ENCODE results near the gene FNIP2. TPM values are rescaled to one million over a fixed set of nuclear protein-coding genes. Genes with fewer than 3 reads are reported as not detected.
"Not testable (repeated sequence)": the region's sequence is repeated elsewhere in the genome, so short reads cannot be mapped to it uniquely, and the experiment has no call there.

Gene FNIP2
- total RNA-seq, 1 donor from 2014 or later: 20.4 TPM

DNA sequence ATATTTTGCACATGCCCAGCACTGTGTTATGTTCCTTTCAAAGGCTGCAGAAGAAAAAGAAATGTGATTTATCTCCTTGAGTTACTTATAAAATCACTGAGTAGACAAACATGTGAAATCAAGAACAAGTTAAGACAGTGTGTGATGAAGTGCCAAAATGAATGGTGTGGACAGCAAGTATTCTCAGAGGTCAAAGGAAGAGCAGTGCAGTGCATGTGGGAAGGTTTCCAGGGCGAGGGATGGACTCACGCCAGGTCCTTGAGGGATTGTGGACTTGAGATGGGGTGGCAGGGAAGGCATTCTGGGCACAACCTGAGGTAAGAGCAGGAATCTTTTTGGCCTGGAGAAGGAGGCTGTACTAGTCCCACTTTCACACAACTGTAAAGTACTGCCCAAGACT lies 115.5 kb downstream of the FNIP2 start:
- intact Hi-C loops (cut with micrococcal nuclease): no loop called here
- DNase-seq (ENCODE audit: low spot score): no peak
- H3K9me3 Mint-ChIP-seq: peaks cover 5% of the 10 kb centered on the region
- no peaks in the 10 kb centered on the region for H3K27me3 Mint-ChIP-seq (ENCODE audit: insufficient read depth)
- H3K36me3 Mint-ChIP-seq (ENCODE audit: low read depth): peaks cover 17% of the 10 kb centered on the region
- no peak overlapping the region for H3K27ac Mint-ChIP-seq
- H3K4me1 Mint-ChIP-seq (ENCODE audit: low read depth): peaks cover 5% of the 10 kb centered on the region
- H3K4me3 Mint-ChIP-seq: no peak overlapping the region

DNA sequence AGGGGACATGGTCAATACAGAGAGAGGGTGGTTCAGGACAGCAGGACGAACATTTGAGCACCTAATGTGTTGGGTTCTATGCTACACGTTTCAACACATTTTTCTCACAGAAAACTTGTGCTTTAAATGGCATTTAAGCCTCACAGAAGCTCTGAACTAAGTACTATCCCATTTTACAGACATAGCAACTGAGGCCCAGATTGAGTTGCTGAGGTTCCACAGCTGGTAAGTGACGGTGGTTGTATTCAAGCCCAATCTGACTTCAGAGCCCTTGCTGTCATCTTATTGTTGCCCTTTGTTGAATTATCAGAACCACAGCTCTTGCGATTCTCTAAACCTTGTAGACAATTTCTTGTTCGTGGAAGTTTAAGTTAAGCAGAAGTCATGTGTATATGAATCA lies 116.7 kb downstream of the FNIP2 start:
- Mint-ChIP-seq H3K4me1 (ENCODE audit: low read depth) (peaks cover 5% of the 10 kb centered on the region), H3K4me3 (no peak overlapping the region), H3K9me3 (no peaks in the 10 kb centered on the region), H3K27me3 (ENCODE audit: insufficient read depth) (no peaks in the 10 kb centered on the region), H3K27ac (no peak overlapping the region), H3K36me3 (ENCODE audit: low read depth) (peaks cover 10% of the 10 kb centered on the region)
- intact Hi-C loops (cut with micrococcal nuclease): no loop called here
- no peak for DNase-seq (ENCODE audit: low spot score)

DNA sequence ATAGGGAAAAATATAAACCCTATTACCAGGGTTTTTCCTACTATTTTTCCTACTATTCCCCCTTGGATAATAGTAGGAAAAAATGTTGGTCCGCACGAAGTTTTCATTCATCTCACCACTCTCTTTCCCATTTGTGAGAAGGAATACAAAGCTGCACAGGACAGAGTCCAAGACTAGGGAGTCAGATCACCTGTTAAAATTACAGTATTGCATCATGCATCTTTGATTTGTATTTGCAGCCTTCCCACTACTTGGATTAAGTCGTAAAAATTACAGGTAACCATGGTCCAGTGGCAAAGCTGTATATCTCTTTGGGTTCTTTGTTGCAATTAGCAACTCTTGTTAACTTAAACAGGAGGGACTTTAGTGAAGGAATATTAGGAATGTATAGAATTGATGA lies 121.5 kb downstream of the FNIP2 start:
- peaks cover 6% of the 10 kb centered on the region for H3K36me3 Mint-ChIP-seq (ENCODE audit: low read depth)
- DNase-seq (ENCODE audit: low spot score): no peak
- no peaks in the 10 kb centered on the region for H3K27me3 Mint-ChIP-seq (ENCODE audit: insufficient read depth)
- H3K27ac Mint-ChIP-seq: no peak overlapping the region
- no peak overlapping the region for H3K4me3 Mint-ChIP-seq
- H3K4me1 Mint-ChIP-seq (ENCODE audit: low read depth): no peaks in the 10 kb centered on the region
- H3K9me3 Mint-ChIP-seq: no peaks in the 10 kb centered on the region
- intact Hi-C loops (cut with micrococcal nuclease): no loop called here

DNA sequence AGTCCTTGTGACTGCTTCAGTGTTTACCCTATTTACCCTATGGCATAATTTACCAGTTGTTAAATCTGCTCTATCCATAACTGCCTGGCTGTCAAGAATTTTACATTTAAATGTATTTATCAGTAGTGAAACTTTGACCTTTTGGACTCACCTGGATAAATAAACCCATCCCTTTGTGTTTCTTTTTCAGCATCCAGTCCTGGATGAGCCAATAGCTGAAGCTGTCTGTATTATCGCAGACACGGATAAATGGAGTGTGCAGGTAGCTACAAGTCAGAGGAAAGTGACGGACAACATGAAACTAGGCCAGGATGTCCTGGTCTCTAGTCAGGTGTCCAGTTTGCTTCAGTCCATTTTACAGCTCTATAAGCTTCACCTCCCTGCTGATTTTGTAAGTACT lies 122.4 kb downstream of the FNIP2 start:
- H3K27ac Mint-ChIP-seq: no peak overlapping the region
- peaks cover 14% of the 10 kb centered on the region for H3K36me3 Mint-ChIP-seq (ENCODE audit: low read depth)
- H3K4me3 Mint-ChIP-seq: no peak overlapping the region
- DNase-seq (ENCODE audit: low spot score): no peak
- no peaks in the 10 kb centered on the region for H3K27me3 Mint-ChIP-seq (ENCODE audit: insufficient read depth)
- no peaks in the 10 kb centered on the region for H3K9me3 Mint-ChIP-seq
- intact Hi-C loops (cut with micrococcal nuclease): no loop called here
- peaks cover 5% of the 10 kb centered on the region for H3K4me1 Mint-ChIP-seq (ENCODE audit: low read depth)

DNA sequence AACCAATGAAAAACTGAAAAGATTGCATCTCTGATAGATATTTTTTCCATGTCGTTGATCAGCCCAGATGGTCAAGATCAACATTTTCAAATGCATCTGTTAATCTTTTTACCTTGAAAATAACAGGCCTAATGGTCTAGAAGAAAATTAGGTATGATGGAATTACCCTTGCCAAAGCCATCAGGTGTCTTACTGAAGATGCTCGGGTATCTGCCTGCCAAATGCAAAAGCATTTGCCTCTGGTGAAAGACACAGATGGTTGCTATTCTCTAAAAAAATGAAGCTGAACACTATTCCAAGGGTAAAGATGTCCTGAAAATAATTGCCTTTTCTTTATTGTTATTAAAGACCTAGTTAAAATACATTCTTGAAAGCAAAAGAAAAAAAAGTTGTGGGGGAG lies 126.0 kb downstream of the FNIP2 start:
- Mint-ChIP-seq H3K27ac (no peak overlapping the region), H3K9me3 (peaks cover 12% of the 10 kb centered on the region), H3K27me3 (ENCODE audit: insufficient read depth) (no peaks in the 10 kb centered on the region), H3K4me1 (ENCODE audit: low read depth) (peaks cover 16% of the 10 kb centered on the region), H3K36me3 (ENCODE audit: low read depth) (peaks cover 39% of the 10 kb centered on the region), H3K4me3 (no peak overlapping the region)
- intact Hi-C loops (cut with micrococcal nuclease): no loop called here
- no peak for DNase-seq (ENCODE audit: low spot score)

DNA sequence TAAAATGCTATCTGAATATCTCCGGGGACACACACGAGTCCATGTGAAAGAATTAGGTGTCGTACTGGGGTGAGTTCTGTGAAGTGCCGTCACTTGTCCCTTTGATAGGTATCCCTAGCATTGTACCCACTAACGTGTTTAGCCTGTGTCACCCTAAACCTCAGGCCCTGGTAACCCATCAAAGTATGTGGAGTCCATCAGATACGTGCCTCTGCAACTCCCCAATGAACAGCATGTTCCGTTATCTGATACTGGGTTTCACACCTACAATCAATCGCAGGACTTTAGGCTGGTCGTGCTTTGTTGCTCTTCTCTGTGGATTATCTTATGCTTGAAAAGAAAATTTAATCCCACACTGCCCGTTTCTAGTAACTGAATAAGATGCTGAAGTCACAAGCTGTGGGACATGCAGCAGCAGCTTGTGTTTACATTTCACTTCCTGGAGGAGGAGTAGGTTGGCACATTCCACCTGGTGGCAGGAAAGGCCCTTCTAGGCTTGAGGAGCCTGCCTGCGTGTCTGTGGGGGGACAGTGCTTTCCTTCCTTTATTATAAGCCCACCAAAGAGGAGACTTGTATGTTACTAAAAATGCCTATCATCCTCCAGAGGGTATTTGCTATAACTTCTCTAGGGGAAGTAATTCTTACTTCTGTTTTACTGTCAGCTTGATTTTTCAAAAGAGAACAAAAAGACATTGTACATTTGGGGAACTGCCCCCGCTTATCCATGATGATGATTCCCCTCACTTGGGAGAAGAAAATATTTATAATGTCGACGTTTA lies 127.2 kb downstream of the FNIP2 start:
- Mint-ChIP-seq H3K27me3 (ENCODE audit: insufficient read depth) (no peaks in the 10 kb centered on the region), H3K36me3 (ENCODE audit: low read depth) (peaks cover 43% of the 10 kb centered on the region), H3K27ac (no peak overlapping the region), H3K4me3 (no peak overlapping the region), H3K4me1 (ENCODE audit: low read depth) (peaks cover 25% of the 10 kb centered on the region), H3K9me3 (peaks cover 16% of the 10 kb centered on the region)
- no peak for DNase-seq (ENCODE audit: low spot score)
- intact Hi-C loops (cut with micrococcal nuclease): no loop called here

DNA sequence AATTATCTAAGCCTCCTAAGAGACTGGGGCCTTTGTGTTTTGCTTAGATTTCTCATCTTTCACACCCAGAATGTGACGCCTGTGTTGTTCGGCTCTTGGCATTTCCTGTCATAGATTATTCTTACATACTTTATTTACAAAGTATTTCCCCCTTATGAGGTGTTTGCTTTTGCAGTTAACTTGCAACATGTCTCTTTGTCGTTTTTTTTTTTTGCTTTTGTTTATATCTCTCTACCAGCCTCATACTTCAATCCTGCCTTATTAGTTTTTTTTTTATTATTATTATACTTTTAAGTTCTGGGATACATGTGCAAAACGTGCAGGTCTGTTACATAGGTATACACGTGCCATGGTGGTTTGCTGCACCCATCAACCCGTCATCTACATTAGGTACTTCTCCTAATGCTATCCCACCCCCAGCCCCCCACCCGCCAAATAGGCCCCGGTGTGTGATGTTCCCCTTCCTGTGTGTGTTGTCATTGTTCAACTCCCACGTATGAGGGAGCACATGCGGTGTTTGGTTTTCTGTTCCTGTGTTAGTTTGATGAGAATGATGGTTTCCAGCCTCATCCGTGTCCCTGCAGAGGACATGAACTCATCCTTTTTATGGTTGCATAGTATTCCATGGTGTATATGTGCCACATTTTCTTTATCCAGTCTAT lies 127.9 kb downstream of the FNIP2 start:
- H3K4me3 Mint-ChIP-seq; DNase-seq (ENCODE audit: low spot score); intact Hi-C loops (cut with micrococcal nuclease); H3K27ac Mint-ChIP-seq; H3K27me3 Mint-ChIP-seq (ENCODE audit: insufficient read depth): not testable (repeated sequence)
- peaks cover 48% of the 10 kb centered on the region for H3K36me3 Mint-ChIP-seq (ENCODE audit: low read depth)
- H3K9me3 Mint-ChIP-seq: peaks cover 21% of the 10 kb centered on the region
- peaks cover 29% of the 10 kb centered on the region for H3K4me1 Mint-ChIP-seq (ENCODE audit: low read depth)

DNA sequence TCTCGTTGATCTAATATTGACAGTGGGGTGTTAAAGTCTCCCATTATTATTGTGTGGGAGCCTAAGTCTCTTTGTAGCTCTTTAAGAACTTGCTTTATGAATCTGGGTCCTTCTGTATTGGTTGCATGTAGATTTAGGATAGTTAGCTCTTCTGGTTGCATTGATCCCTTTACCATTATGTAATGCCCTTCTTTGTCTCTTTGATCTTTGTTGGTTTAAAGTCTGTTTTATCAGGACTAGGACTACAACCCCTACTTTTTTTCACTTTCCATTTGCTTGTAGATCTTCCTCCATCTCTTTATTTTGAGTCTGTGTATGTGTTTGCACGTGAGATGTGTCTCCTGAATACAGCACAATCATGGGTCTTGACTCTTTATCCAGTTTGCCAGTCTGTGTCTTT lies 131.6 kb downstream of the FNIP2 start:
- H3K4me3 Mint-ChIP-seq; H3K27ac Mint-ChIP-seq; DNase-seq (ENCODE audit: low spot score); H3K27me3 Mint-ChIP-seq (ENCODE audit: insufficient read depth); intact Hi-C loops (cut with micrococcal nuclease): not testable (repeated sequence)
- Mint-ChIP-seq H3K36me3 (ENCODE audit: low read depth) (peaks cover 57% of the 10 kb centered on the region), H3K4me1 (ENCODE audit: low read depth) (peaks cover 62% of the 10 kb centered on the region), H3K9me3 (peaks cover 21% of the 10 kb centered on the region)

DNA sequence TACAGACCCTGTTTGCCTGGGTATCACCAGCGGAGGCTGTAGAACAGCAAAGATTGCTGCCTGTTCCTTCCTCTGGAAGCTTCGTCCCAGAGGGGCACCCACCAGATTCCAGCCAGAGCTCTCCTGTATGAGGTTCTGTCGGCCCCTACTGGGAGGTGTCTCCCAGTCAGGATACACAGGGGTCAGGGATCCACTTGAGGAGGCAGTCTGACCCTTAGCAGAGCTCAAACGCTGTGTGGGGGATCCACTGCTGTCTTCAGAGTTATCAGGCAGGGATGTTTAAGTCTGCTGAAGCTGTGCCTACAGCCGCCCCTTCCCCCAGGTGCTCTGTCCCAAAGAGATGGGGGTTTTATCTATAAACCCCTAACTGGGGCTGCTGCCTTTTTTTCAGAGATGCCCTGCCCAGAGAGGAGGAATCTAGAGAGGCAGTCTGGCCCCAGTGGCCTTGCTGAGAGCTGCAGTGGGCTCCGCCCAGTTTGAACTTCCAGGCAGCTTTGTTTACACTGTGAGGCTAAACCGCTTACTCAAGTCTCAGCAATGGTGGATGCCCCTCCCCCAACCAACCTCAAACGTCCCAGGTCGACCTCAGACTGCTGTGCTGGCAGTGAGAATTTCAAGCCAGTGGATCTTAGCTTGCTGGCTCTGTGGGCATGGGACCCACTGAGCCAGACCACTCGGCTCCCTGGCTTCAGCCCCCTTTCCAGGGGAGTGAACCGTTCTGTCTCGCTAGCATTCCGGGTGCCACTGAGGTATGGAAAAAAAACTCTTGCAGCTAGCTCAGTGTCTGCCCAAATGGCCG lies 133.7 kb downstream of the FNIP2 start:
- Mint-ChIP-seq H3K4me1 (ENCODE audit: low read depth) (peaks cover 67% of the 10 kb centered on the region), H3K9me3 (peaks cover 21% of the 10 kb centered on the region), H3K27ac (peak overlapping the region; percentile 20), H3K36me3 (ENCODE audit: low read depth) (peaks cover 45% of the 10 kb centered on the region)
- DNase-seq (ENCODE audit: low spot score): peak; percentile 33
- H3K27me3 Mint-ChIP-seq (ENCODE audit: insufficient read depth); H3K4me3 Mint-ChIP-seq; intact Hi-C loops (cut with micrococcal nuclease): not testable (repeated sequence)

DNA sequence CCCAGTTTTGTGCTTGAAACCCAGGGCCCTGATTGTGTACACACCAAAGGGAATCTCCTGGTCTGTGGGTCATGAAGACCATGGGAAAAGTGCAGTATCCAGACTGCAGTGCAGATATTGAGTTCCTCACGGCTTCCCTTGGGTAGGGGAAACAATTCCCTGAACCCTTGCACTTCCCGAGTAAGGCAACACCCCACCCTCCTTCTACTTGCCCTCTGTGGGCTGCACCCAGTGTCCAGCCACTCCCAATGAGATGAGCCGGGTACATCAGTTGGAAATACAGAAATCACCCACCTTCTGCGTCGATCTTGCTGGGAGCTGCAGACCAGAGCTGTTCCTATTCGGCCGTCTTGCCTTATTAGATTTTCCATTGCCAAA lies 134.2 kb downstream of the FNIP2 start:
- no peak for DNase-seq (ENCODE audit: low spot score)
- H3K9me3 Mint-ChIP-seq: peaks cover 20% of the 10 kb centered on the region
- no peak overlapping the region for H3K4me3 Mint-ChIP-seq
- H3K27ac Mint-ChIP-seq: peak overlapping the region; percentile 25
- peaks cover 67% of the 10 kb centered on the region for H3K4me1 Mint-ChIP-seq (ENCODE audit: low read depth)
- H3K36me3 Mint-ChIP-seq (ENCODE audit: low read depth): peaks cover 39% of the 10 kb centered on the region
- H3K27me3 Mint-ChIP-seq (ENCODE audit: insufficient read depth): no peaks in the 10 kb centered on the region
- intact Hi-C loops (cut with micrococcal nuclease): no loop called here

DNA sequence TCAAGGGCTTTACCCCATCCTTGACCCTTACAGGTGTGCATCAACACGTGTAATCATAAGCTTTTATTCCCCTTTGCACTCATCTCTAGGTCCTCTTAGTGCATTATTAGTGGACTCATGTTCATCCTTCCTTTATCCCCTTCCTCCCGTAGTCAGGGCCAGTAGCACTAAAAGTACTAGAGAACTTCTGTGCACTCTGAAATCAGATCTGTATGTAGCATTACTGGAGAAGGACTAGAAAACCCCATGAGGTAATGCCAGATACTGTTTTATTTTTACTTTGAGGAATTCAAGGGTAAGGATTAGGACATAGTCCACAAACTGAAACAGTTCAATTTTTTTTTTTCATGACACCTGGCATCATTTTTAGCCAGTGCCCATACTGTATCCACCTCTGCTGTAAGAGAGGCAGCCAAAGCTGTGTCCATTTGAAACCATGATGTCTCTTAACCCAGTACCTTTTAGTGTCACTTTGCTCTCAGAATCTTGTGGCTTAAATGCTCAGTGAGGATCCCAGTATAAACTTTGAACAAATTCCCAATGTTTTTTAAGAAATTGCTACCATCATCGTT lies 134.7 kb downstream of the FNIP2 start:
- peak overlapping the region; percentile 25 for H3K27ac Mint-ChIP-seq
- H3K36me3 Mint-ChIP-seq (ENCODE audit: low read depth): peaks cover 34% of the 10 kb centered on the region
- peaks cover 63% of the 10 kb centered on the region for H3K4me1 Mint-ChIP-seq (ENCODE audit: low read depth)
- DNase-seq (ENCODE audit: low spot score): no peak
- intact Hi-C loops (cut with micrococcal nuclease): no loop called here
- no peak overlapping the region for H3K4me3 Mint-ChIP-seq
- peaks cover 16% of the 10 kb centered on the region for H3K9me3 Mint-ChIP-seq
- H3K27me3 Mint-ChIP-seq (ENCODE audit: insufficient read depth): no peaks in the 10 kb centered on the region

DNA sequence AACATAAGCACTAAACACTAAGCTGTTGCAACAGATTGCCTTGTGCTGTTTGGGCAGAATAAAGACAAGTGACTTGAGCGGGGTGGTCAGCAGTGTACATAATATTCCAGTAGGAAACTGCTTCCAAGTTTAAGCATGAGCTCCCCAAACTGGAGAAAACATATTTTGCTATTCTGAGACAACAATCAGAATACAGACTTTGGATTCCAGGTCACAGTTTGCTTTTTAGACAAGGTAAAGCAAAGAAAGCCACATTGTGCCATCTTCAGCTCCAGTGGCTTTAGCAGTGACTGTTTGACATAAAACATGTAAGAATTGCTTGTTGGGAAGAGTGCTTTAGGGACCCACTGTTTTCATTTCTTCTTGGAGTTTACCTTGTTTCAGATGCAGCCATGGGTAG lies 136.0 kb downstream of the FNIP2 start:
- no peak overlapping the region for H3K4me3 Mint-ChIP-seq
- peaks cover 24% of the 10 kb centered on the region for H3K36me3 Mint-ChIP-seq (ENCODE audit: low read depth)
- intact Hi-C loops (cut with micrococcal nuclease): no loop called here
- DNase-seq (ENCODE audit: low spot score): no peak
- peaks cover 56% of the 10 kb centered on the region for H3K4me1 Mint-ChIP-seq (ENCODE audit: low read depth)
- no peak overlapping the region for H3K27ac Mint-ChIP-seq
- H3K27me3 Mint-ChIP-seq (ENCODE audit: insufficient read depth): no peaks in the 10 kb centered on the region
- peaks cover 9% of the 10 kb centered on the region for H3K9me3 Mint-ChIP-seq

DNA sequence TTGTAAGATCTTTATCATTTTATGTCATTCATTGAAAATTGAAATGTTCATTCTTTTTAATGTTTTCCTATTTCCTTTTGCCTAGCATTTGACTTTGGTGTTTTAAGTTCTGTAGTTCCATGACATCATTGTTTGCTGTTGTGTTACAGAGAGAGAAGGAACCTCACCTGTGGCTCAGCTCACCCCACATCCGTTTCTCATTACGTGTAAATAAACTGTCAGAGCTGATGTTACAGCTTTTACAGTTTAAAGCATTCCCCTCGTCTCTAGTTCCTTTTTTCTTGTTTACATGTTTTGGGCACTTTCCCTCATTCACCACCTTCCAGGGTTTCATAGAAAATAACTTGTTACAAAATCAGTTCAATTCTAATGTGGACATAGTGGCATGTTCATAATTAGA lies 137.2 kb downstream of the FNIP2 start:
- H3K4me1 Mint-ChIP-seq (ENCODE audit: low read depth): peaks cover 47% of the 10 kb centered on the region
- H3K36me3 Mint-ChIP-seq (ENCODE audit: low read depth): peaks cover 16% of the 10 kb centered on the region
- H3K4me3 Mint-ChIP-seq: peak overlapping the region; percentile 23
- peak; percentile 22 for DNase-seq (ENCODE audit: low spot score)
- peak overlapping the region; percentile 70 for H3K27ac Mint-ChIP-seq
- H3K9me3 Mint-ChIP-seq: peaks cover 6% of the 10 kb centered on the region
- intact Hi-C loops (cut with micrococcal nuclease): no loop called here
- H3K27me3 Mint-ChIP-seq (ENCODE audit: insufficient read depth): no peaks in the 10 kb centered on the region

Data from activated T-helper 1 cell treated with anti-CD3 and anti-CD28 coated beads, Interleukin-12 subunit alpha, Interleukin-12 subunit beta, Interleukin-2, Interleukin-4 antibody, amounts not matched to agents 30 ng/mL and 10 ng/mL and 1 ng/mL, durations not matched to agents 14 hours and 24 hours and 36 hours (primary cell).